ENCODE data around the gene IFT20. TPM values are rescaled to one million over a fixed set of nuclear protein-coding genes. Genes with fewer than 3 reads are reported as not detected.

IFT20 gene
- polyA plus RNA-seq, 2 of the 4 experiments (the other 2 are of a cell fraction), result 56.8 to 72.1 TPM

DNA sequence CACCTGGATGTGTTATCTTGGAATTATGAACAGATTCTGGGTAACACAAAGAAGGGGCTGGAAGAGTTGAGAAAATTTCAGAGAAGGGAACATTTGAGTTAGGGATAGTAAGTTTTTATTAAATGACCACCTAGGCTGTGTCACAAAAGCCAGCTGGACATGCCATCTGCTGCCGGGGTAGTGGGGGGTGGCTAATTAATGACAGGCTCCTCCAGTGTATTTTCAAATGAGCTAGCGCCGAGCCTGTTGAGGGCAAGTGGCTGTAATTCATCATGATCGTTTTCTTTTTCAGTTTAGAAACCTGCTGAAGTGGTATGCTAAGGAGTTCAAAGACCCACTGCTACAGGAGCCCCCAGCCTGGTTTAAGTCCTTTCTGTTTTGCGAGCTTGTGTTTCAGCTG lies 10.1 kb downstream of the IFT20 start:
- CTCF ChIA-PET, result interaction anchor here (1.0 to 2.6 kb wide), 9 partner anchors 10 to 96 kb away, joined by 3 to 17 read pairs (median 4); partner anchors contain the start of genes IFT20 and TNFAIP1
- Histone ChIP-seq H3K4me3 (no peak overlapping the region), H3K9me3 (no peaks in the 10 kb centered on the region), H3K4me2 (peak overlapping the region; percentile 64), H3K27ac (peak overlapping the region; percentile 62 to 85; a peak in 5 of 6 replicates), H3K4me1 (peaks cover 51% of the 10 kb centered on the region)
- POLR2A ChIA-PET, result interaction anchor here (0.9 to 1.4 kb wide), 3 partner anchors 10 to 74 kb away, joined by 3 to 5 read pairs (median 3); partner anchors contain the start of genes IFT20, POLDIP2 and TNFAIP1
- FAIRE-seq (no peak), DNase-seq (ENCODE audit: low read depth in 1 of 2, low spot score in 1 of 2) (no peak), ATAC-seq (no peak)
- TF ChIP-seq ZC3H11A (IDR thresholded peaks at IDR 0.05) (no peak), FOXS1 (CRISPR knock-in tag; IDR thresholded peaks at IDR 0.05) (no peak), SREBF2 (IDR thresholded peaks at IDR 0.05) (no peak), KDM1A (IDR thresholded peaks at IDR 0.05; ENCODE audit: low read depth) (no peak), GATA3 (IDR thresholded peaks at IDR 0.05; ENCODE audit: borderline replicate concordance) (no peak), NR3C1 (IDR thresholded peaks at IDR 0.05) (no peak), CEBPB (IDR thresholded peaks at IDR 0.05) (no peak), POLR2AphosphoS2 (conservative IDR thresholded peaks at IDR 0.05; ENCODE audit: low read length) (no peak), MAZ (IDR thresholded peaks at IDR 0.05; ENCODE audit: borderline replicate concordance, low read depth, low read length) (no peak), JUN (IDR thresholded peaks at IDR 0.05) (no peak), CBX8 (IDR thresholded peaks at IDR 0.05) (no peak), RFX5 (IDR thresholded peaks at IDR 0.05) (no peak), HOXB13 (CRISPR knock-in tag; IDR thresholded peaks at IDR 0.05; ENCODE audit: low read depth) (no peak), CHD4 (IDR thresholded peaks at IDR 0.05; ENCODE audit: borderline replicate concordance) (no peak), NFE2L2 (conservative IDR thresholded peaks at IDR 0.05; ENCODE audit: low read length) (no peak), MYC (IDR thresholded peaks at IDR 0.05; ENCODE audit: borderline replicate concordance, low read length) (no peak)
- TF ChIP-seq, protein P1, sequence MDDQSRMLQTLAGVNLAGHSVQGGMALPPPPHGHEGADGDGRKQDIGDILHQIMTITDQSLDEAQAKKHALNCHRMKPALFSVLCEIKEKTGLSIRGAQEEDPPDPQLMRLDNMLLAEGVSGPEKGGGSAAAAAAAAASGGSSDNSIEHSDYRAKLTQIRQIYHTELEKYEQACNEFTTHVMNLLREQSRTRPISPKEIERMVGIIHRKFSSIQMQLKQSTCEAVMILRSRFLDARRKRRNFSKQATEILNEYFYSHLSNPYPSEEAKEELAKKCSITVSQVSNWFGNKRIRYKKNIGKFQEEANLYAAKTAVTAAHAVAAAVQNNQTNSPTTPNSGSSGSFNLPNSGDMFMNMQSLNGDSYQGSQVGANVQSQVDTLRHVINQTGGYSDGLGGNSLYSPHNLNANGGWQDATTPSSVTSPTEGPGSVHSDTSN (IDR thresholded peaks at IDR 0.05), result no peak
- TF ChIP-seq, protein P2, sequence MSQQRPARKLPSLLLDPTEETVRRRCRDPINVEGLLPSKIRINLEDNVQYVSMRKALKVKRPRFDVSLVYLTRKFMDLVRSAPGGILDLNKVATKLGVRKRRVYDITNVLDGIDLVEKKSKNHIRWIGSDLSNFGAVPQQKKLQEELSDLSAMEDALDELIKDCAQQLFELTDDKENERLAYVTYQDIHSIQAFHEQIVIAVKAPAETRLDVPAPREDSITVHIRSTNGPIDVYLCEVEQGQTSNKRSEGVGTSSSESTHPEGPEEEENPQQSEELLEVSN (IDR thresholded peaks at IDR 0.05; ENCODE audit: borderline replicate concordance, low read depth), result no peak
- 90% methylated on average over 5 of the region's 5 CpGs for WGBS (ENCODE audit: missing lambda C conversion rate)

DNA sequence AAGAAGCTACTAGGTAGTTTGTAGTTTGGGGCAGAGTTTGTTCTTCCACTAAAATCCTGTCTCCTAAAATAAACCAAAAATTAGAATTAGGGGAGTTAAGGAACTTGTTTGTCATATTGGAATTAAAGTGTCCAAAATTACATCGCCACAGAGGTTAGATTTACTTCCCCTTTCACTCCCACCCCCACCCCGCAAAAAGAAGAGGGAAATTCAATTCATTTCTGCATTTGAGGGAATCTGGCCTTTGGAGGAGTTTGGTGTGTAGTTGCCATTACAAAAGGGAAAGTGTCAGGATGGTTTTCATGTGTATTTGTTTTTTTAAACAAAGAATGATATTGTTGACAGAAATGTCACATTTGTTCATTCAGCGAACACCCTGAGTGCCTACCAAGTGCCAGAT lies 10.5 kb downstream of the IFT20 start:
- ChIA-PET POLR2A (interaction anchor here (1.4 kb wide), 1 partner anchor 11 kb away, joined by 5 read pairs; the partner anchor contains the start of genes IFT20 and TNFAIP1), CTCF (interaction anchor here (2.1 to 2.6 kb wide), 3 partner anchors 11 to 91 kb away, joined by 6 to 17 read pairs (median 12); no protein-coding TSS in a partner anchor)
- Histone ChIP-seq H3K4me2 (peak overlapping the region; percentile 64), H3K4me3 (no peak overlapping the region), H3K9me3 (no peaks in the 10 kb centered on the region), H3K27ac (peak overlapping the region; percentile 62 to 85), H3K4me1 (peaks cover 55% of the 10 kb centered on the region)
- WGBS (ENCODE audit: missing lambda C conversion rate), result 89% methylated on average over 3 of the region's 3 CpGs
- no peak for TF ChIP-seq NFE2L2 (conservative IDR thresholded peaks at IDR 0.05; ENCODE audit: low read length)
- TF ChIP-seq MAFK (IDR thresholded peaks at IDR 0.05; ENCODE audit: partially characterized antibody), result no peak
- no peak for TF ChIP-seq SREBF2 (IDR thresholded peaks at IDR 0.05)
- TF ChIP-seq, protein P3, sequence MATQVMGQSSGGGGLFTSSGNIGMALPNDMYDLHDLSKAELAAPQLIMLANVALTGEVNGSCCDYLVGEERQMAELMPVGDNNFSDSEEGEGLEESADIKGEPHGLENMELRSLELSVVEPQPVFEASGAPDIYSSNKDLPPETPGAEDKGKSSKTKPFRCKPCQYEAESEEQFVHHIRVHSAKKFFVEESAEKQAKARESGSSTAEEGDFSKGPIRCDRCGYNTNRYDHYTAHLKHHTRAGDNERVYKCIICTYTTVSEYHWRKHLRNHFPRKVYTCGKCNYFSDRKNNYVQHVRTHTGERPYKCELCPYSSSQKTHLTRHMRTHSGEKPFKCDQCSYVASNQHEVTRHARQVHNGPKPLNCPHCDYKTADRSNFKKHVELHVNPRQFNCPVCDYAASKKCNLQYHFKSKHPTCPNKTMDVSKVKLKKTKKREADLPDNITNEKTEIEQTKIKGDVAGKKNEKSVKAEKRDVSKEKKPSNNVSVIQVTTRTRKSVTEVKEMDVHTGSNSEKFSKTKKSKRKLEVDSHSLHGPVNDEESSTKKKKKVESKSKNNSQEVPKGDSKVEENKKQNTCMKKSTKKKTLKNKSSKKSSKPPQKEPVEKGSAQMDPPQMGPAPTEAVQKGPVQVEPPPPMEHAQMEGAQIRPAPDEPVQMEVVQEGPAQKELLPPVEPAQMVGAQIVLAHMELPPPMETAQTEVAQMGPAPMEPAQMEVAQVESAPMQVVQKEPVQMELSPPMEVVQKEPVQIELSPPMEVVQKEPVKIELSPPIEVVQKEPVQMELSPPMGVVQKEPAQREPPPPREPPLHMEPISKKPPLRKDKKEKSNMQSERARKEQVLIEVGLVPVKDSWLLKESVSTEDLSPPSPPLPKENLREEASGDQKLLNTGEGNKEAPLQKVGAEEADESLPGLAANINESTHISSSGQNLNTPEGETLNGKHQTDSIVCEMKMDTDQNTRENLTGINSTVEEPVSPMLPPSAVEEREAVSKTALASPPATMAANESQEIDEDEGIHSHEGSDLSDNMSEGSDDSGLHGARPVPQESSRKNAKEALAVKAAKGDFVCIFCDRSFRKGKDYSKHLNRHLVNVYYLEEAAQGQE (IDR thresholded peaks at IDR 0.05), result no peak
- no peak for TF ChIP-seq CHD4 (IDR thresholded peaks at IDR 0.05; ENCODE audit: borderline replicate concordance)
- TF ChIP-seq CEBPB (IDR thresholded peaks at IDR 0.05), result no peak
- TF ChIP-seq, protein P4, sequence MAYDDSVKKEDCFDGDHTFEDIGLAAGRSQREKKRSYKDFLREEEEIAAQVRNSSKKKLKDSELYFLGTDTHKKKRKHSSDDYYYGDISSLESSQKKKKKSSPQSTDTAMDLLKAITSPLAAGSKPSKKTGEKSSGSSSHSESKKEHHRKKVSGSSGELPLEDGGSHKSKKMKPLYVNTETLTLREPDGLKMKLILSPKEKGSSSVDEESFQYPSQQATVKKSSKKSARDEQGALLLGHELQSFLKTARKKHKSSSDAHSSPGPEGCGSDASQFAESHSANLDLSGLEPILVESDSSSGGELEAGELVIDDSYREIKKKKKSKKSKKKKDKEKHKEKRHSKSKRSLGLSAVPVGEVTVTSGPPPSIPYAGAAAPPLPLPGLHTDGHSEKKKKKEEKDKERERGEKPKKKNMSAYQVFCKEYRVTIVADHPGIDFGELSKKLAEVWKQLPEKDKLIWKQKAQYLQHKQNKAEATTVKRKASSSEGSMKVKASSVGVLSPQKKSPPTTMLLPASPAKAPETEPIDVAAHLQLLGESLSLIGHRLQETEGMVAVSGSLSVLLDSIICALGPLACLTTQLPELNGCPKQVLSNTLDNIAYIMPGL (CRISPR knock-in tag; IDR thresholded peaks at IDR 0.05; ENCODE audit: borderline replicate concordance), result no peak
- no peak for TF ChIP-seq ESRRA (IDR thresholded peaks at IDR 0.05; ENCODE audit: borderline replicate concordance, low read length)
- TF ChIP-seq RARB (CRISPR knock-in tag; IDR thresholded peaks at IDR 0.05), result no peak
- TF ChIP-seq MYC (IDR thresholded peaks at IDR 0.05; ENCODE audit: borderline replicate concordance, low read length), result no peak
- TF ChIP-seq JUNB (IDR thresholded peaks at IDR 0.05), result no peak
- no peak for DNase-seq (ENCODE audit: low read depth in 1 of 2, low spot score in 1 of 2)
- no peak for ATAC-seq
- no peak for FAIRE-seq
